Stomach smooth muscle (tissue), 2 donors: ENCODE results near the gene DGCR2.
"Not testable (repeated sequence)": the region's sequence is repeated elsewhere in the genome, so short reads cannot be mapped to it uniquely, and the experiment has no call there.

Experiments
- H3K27ac ChIP-seq: one replicate; pipeline ENCODE4 v1.7.0; 2013; ENCODE audit warnings: mild to moderate bottlenecking, low read length, inconsistent platforms
- H3K27me3 ChIP-seq, 2 donors: one replicate each; pipeline ENCODE4 v1.7.0; 2013; ENCODE audit warnings: low read length in 2 of 2; ENCODE audit not compliant: insufficient read depth in 2 of 2, control insufficient read depth in 1 of 2
- H3K36me3 ChIP-seq, 2 donors: one replicate each; pipeline ENCODE4 v1.7.0; 2013; ENCODE audit warnings: low read length in 2 of 2; ENCODE audit not compliant: control insufficient read depth in 2 of 2, insufficient read depth in 2 of 2
- H3K4me1 ChIP-seq: one replicate; pipeline ENCODE4 v1.7.0; 2013; ENCODE audit warnings: low read length; ENCODE audit not compliant: control insufficient read depth, insufficient read depth
- H3K4me3 ChIP-seq, 2 donors: one replicate each; pipeline ENCODE4 v1.7.0; 2013; ENCODE audit warnings: low read length in 2 of 2
- H3K9ac ChIP-seq, 2 donors: one replicate each; pipeline ENCODE4 v1.7.0; 2013; ENCODE audit warnings: low read length in 2 of 2, mild to moderate bottlenecking in 1 of 2
- H3K9me3 ChIP-seq, 2 donors: one replicate each; pipeline ENCODE4 v1.7.0; 2013; ENCODE audit warnings: low read length in 2 of 2; ENCODE audit not compliant: control insufficient read depth in 2 of 2
- donor health status: healthy.
- donor health status: Pancreatic carcinoma.

DGCR2 gene

DNA sequence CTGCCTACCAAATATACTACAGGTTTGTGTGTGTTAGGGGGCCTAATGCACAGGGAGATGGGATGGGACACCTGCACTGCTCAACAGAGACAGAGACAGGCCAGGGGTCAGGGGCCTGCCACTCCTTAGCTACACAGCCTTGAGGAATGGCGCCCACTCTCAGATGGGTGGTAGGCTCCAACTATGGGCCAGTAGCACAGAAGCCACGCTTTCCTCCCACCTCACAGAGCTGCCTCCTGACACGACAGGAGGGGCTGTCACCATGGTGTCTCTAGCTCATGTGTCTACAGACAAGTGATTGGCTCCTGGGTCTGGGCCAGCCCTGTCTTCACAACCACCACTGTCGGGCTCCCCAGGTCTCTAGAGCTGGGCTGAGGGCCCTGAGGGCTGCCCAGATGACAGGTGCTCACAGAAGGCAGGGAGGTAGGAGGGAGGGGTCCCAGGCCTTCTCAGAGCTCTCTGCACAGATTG, 81.8 kb downstream of the DGCR2 start:
- Histone ChIP-seq H3K4me1 (no peaks in the 10 kb centered on the region), H3K9ac (no peak overlapping the region), H3K4me3 (no peak overlapping the region), H3K27ac (no peak overlapping the region), H3K9me3 (no peaks in the 10 kb centered on the region), H3K36me3 (peaks cover 43 to 64% of the 10 kb centered on the region in 2 donors), H3K27me3 (no peaks in the 10 kb centered on the region)

DNA sequence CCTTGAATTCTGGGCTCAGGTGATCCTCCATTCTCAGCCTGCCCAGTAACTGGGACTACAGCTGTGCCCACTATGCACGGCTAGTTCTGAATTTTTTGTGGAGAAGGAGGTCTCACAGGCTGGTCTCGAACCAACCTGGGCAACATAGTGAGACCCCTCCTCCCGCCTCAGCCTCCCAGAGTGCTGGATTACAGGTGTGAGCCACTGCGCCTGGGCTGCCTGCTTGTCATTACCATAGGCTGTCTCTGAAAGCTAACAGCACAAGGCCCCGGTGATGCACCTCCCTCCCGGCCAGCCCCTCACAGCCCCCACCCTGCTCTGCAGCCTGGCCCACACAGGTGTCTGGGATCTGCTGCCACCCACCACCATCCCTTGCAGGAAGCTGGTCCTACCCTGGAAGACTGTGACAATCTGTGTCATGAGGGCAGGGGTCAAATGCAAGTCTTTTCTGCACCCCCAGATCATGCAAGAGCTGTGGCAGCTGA, 82.4 kb downstream of the DGCR2 start:
- no peaks in the 10 kb centered on the region for H3K27me3 ChIP-seq
- no peak overlapping the region for H3K4me3 ChIP-seq
- H3K36me3 ChIP-seq: peaks cover 40 to 60% of the 10 kb centered on the region in 2 donors
- H3K4me1 ChIP-seq: no peaks in the 10 kb centered on the region
- no peak overlapping the region for H3K27ac ChIP-seq
- H3K9me3 ChIP-seq: no peaks in the 10 kb centered on the region
- no peak overlapping the region for H3K9ac ChIP-seq

GRCh38 chr22:19039448-19039780, 82.8 kb downstream of the DGCR2 start:
- Histone ChIP-seq H3K27me3 (no peaks in the 10 kb centered on the region), H3K9ac (no peak overlapping the region), H3K36me3 (peaks cover 40 to 58% of the 10 kb centered on the region in 2 donors), H3K4me1 (no peaks in the 10 kb centered on the region), H3K4me3 (no peak overlapping the region), H3K27ac (no peak overlapping the region), H3K9me3 (no peaks in the 10 kb centered on the region)

DNA sequence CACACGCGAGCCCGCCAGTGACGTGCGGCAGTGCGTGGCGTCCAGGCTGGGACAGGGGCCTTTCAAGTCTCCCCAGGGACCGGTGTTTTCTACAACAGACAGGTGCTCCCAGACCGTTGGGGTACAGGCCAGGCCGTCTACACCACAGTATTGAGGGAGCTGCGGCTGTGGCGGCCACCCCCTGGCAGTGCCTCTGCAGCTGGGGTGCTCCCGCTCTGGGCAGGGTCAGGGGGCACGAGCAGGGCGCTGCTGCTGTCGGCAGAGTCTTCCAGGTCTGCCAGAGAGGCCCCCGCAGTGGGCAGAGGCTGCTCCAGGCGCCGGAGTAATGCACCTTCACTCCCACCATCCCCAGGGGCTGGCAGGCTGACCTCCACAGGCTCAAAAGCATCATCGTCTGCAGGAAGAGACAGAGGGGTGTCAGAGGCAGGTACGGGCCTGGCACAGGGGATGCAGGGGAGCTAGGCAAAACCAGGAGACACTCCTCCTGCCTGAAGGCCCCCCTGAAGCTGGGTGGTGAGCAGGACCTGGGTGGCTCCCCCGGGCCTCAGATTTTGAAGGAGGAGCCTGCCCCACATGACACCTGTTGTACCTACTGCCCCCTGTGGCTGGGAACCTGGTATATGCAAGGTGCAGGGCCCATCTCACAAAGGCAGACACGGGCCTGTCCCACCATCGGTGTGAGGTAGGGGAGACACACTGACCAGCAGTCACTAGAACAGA, 83.3 kb downstream of the DGCR2 start:
- Histone ChIP-seq H3K27me3 (no peaks in the 10 kb centered on the region), H3K4me3 (no peak overlapping the region), H3K4me1 (no peaks in the 10 kb centered on the region), H3K9me3 (no peaks in the 10 kb centered on the region), H3K27ac (no peak overlapping the region), H3K9ac (no peak overlapping the region), H3K36me3 (peaks cover 35 to 53% of the 10 kb centered on the region in 2 donors)

DNA sequence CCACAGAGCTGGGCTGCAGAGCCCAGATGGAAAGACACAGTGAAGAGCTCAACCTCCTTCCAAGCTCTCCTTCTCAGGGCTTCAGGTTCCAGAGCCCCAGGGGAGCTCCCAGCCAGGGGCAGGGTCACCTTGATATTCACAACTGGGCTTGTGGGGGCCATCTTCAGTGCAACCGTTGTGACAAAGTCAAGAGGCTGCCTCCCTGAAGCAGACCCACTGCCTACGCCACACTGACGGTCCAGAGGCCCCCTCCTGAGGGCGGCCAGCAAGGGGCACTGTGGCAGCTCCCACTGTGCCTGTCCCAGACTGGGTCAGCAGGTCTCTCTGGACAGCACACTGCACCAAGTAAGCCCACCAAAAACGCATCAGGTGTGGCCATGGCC, 84.1 kb downstream of the DGCR2 start:
- H3K4me1 ChIP-seq: no peaks in the 10 kb centered on the region
- no peak overlapping the region for H3K4me3 ChIP-seq
- H3K9me3 ChIP-seq: no peaks in the 10 kb centered on the region
- peaks cover 28 to 47% of the 10 kb centered on the region in 2 donors for H3K36me3 ChIP-seq
- H3K27me3 ChIP-seq: no peaks in the 10 kb centered on the region
- H3K27ac ChIP-seq: no peak overlapping the region
- H3K9ac ChIP-seq: no peak overlapping the region

- Histone ChIP-seq H3K27ac (no peak overlapping the region), H3K4me1 (no peaks in the 10 kb centered on the region), H3K9ac (no peak overlapping the region), H3K36me3 (peaks cover 24 to 40% of the 10 kb centered on the region in 2 donors), H3K9me3 (no peaks in the 10 kb centered on the region), H3K27me3 (no peaks in the 10 kb centered on the region), H3K4me3 (no peak overlapping the region)
These were observed 84.7 kb downstream of the DGCR2 start for GRCh38 chr22:19037282-19038163.

- H3K27ac ChIP-seq: no peak overlapping the region
- H3K9ac ChIP-seq: no peak overlapping the region
- H3K4me3 ChIP-seq: no peak overlapping the region
- no peaks in the 10 kb centered on the region for H3K27me3 ChIP-seq
- H3K4me1 ChIP-seq: no peaks in the 10 kb centered on the region
- no peaks in the 10 kb centered on the region for H3K9me3 ChIP-seq
- peaks cover 20 to 33% of the 10 kb centered on the region in 2 donors for H3K36me3 ChIP-seq
These were observed 85.5 kb downstream of the DGCR2 start for GRCh38 chr22:19036523-19037273.

DNA sequence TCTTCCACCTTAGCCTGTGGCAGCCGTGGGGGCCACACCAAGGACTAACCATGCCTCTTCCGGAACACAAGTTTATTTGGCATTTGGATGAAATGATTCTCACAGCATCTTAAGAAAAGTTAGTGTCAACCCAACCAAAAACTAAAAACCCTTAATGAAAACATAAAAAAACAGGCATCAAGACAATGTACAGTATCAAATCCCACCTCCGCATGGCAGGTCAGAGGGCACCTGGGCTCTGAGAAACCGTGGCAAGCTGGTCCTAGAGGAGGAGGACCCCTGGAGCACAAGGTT, 86.0 kb downstream of the DGCR2 start:
- H3K9ac ChIP-seq: no peak overlapping the region
- no peaks in the 10 kb centered on the region for H3K27me3 ChIP-seq
- H3K36me3 ChIP-seq: peaks cover 17 to 29% of the 10 kb centered on the region in 2 donors
- no peaks in the 10 kb centered on the region for H3K9me3 ChIP-seq
- no peaks in the 10 kb centered on the region for H3K4me1 ChIP-seq
- H3K27ac ChIP-seq: peak overlapping the region; percentile 6
- H3K4me3 ChIP-seq: no peak overlapping the region

DNA sequence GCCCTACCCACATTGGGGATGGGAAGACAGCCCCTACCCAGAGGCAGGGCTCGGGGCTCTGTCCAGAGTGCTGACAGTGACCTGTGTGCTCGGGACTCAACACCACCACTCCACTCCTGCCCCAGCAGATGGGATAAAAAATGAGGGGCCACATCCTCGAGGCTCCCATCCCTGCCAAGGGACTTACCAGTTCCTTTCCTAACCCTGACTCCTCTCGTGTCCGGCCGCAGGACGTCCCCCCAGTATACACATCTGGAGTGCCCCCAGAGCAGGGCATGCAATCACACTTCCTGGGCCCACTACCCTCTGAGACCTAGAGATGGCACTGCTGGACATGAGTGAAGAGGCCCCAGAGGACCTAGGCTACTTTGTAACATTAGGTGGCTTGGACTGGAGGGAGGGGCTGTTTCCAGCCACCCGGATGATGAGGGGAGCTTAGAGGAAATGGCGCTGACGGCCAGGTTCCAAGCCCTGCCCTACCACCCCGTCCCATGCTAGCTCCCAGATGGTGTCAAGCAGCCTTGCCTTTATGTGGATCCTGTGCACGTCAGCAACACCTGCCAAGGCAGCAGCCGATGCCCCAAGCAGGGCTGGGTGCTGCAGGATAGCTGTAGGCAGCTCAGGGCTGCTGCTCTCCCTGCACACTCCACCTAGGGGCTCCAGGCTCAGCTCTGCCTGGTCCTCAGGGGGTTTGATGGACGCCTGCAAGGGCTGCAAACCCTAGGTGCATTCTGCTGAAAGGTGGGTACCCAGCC, 86.6 kb downstream of the DGCR2 start:
- peak overlapping the region; percentile 6 for H3K27ac ChIP-seq
- H3K9ac ChIP-seq: no peak overlapping the region
- no peaks in the 10 kb centered on the region for H3K4me1 ChIP-seq
- H3K4me3 ChIP-seq: no peak overlapping the region
- peaks cover 13 to 24% of the 10 kb centered on the region in 2 donors for H3K36me3 ChIP-seq
- H3K27me3 ChIP-seq: peaks cover under 1 to 3% of the 10 kb centered on the region in 2 donors
- no peaks in the 10 kb centered on the region for H3K9me3 ChIP-seq

GRCh38 chr22:19035126-19035473, 87.1 kb downstream of the DGCR2 start:
- not testable (repeated sequence) for H3K27ac ChIP-seq, H3K9ac ChIP-seq, H3K27me3 ChIP-seq, H3K4me3 ChIP-seq, H3K9me3 ChIP-seq, H3K4me1 ChIP-seq
- peaks cover 8 to 19% of the 10 kb centered on the region in 2 donors for H3K36me3 ChIP-seq
